Hepatic stellate cell (primary cell): ENCODE measurements around the gene PCYT2.

Experiments used
- DNase-seq: peaks from one replicate; pipeline ENCODE4 v3.0.0; 2011; ENCODE audit warnings: low spot score

The PCYT2 gene

DNA sequence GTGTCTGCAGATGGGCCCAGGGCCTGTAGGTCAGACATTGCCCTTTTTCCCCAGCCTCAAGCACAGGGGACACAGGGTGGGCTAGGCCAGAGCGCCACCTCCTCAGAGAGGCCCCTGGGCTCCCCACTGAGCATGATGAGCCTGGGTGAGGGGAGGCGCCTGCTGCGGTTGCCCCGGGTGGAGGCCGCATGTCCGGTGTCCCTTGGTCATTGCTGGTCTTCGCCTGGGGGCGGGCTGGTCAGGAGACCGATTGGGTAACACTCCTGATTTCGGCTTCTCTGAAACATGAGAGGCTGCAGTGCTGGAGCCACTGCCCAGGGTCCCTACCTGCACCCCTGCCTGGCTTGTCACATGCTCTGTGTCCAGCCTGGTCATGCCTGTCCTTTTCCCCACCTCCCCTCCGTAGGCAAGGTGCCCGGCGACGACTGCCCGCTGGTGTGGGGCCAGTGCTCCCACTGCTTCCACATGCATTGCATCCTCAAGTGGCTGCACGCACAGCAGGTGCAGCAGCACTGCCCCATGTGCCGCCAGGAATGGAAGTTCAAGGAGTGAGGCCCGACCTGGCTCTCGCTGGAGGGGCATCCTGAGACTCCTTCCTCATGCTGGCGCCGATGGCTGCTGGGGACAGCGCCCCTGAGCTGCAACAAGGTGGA is 11.6 kb downstream of the PCYT2 start:
- no peak for DNase-seq

DNA sequence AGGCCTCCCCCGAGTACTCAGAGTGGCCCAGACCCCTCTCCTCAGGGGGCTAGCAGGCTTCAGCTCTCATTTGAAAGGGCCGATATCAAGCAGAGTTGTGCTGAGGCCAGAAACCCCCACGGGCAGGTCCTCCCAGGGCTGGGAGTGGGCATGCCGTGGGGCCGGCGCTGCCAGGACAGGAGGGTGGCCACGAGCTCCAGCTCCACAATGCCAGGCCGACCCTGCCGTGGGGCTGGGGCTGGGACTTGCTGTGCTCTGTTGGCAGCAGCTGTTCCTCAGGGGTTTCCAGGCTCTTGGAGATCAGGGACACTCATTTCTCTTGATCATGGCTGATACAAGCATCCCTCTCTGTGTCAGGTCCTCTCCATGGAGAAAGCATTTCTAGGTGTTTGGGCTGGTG is 12.3 kb downstream of the PCYT2 start:
- DNase-seq, result no peak

DNA sequence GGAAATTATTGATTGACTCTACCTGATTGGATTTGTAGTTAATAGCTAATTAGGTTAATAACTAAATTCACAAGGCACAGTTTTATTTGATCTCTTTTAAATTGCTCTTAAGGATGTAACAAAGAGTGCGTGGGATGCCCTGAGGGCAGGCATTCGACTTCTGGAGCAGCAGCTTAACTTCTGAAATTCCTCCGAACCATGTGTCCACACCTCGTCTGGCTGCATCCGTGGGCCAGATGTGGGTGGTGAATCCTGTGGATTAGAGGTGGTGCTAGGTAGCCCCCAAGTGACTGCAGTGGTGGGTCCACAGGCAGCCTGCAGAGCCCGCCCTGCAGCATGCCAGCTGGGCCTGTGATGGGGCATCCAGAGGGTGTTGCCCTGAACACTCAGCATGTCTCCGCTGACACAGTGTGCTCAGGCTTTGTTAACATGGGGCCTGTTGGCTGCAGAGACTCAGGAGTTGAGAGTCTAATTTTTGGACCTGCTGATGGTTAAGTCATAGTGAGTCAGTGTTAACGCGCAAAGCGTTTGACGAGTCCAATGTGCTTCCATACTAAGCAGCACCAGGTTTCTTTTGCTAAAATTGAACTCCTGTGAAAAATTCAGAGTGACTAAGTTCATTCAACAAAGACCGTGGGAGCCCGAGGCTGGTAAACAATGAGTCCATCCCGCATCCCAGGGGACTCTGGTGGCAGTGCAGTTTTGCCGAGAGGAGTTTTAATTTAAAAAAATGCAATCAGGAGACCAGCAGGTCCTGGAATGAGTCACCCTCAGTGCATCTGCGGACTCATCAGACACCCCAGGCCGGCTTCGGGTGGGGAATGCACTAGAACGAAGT is 13.0 kb downstream of the PCYT2 start:
- DNase-seq, result peak; percentile 81

DNA sequence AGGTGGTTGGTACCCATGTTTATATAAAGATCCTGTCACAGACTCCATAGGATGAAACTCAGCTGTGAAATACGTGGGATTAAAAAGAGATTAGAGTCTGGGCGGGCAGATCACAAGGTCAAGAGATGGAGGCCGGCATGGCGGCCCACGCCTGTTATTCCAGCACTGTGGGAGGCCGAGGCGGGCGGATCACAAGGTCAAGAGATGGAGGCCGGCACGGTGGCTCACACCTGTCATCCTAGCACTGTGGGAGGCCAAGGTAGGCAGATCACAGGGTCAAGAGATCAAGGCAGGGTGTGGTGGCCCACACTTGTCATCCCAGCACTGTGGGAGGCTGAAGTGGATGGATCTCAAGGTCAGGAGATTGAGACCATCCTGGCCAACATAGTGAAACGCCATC is 15.8 kb downstream of the PCYT2 start:
- DNase-seq, result no peak

DNA sequence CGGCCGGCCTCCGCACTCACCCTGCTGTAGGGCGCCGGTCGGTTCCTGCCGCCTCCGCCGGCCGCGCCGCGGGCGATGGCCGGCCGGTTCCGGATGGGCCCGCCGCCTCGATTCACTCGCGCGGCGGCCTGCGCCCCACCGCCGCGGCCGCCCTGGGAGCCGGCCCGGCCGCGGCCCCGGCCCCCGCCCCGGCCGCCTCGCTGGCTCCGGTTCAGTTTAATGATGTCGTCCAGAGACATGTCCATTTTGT is 20.0 kb downstream of the PCYT2 start:
- no peak for DNase-seq

DNA sequence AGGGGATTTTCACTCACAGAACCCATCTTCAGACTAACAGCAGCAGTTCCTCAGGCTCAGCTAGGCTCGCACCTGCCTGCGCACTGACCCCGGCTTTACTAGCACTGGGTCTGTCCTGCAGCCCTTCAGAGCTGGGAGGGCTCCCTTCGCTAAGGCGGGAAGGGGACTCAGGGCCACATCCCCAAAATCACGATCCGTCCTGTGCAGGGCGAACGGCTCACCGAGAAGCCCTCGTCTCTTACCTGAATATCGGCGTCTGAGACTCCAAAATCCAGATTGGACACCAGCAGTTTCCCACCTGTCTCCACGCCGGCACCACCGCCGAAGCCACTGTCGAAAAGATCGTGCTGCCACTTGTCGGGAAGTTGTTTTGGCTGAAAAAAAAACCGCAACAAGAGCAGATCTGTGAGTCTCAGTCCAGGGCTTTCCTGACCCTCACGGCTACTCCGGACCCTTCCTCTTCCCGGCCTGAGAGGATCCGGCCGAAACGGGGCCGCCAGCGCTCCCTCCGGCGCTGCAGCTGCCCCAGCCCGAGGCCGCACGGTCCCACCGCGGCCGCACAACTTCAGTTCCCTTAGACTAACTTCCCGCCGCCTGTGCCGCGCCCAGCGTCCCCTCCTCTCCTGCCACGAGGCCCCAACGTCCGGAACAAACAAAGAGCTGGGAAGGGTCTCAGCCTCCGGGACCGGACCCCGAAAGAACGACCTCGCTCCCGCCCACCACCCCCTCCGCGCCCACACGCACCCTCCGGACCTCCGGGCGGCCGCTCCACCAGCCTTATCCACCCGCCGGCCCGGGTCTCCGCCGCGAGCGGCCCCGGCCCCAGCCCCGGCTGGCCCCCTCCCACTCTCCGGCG is 20.5 kb downstream of the PCYT2 start:
- no peak for DNase-seq

DNA sequence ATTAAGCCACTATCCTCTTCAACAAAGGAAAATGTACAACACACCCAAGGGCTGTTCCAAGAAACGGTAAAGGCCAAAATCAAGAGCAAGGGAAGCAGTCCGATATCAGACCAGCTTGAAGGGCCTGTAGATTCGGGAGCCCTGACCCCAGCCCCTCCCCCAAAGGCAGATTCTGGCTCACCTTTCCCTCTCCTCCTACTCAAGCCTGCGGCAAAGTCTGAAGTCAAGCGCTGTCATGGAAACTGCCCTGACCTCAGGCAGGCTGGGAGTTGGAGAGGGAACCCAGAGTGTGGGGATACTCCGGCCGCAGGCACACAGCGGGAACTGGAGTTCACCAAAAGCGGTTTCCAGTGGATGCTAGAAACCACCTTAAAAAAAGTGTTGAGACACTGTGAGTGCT is 21.6 kb downstream of the PCYT2 start:
- DNase-seq, result no peak

DNA sequence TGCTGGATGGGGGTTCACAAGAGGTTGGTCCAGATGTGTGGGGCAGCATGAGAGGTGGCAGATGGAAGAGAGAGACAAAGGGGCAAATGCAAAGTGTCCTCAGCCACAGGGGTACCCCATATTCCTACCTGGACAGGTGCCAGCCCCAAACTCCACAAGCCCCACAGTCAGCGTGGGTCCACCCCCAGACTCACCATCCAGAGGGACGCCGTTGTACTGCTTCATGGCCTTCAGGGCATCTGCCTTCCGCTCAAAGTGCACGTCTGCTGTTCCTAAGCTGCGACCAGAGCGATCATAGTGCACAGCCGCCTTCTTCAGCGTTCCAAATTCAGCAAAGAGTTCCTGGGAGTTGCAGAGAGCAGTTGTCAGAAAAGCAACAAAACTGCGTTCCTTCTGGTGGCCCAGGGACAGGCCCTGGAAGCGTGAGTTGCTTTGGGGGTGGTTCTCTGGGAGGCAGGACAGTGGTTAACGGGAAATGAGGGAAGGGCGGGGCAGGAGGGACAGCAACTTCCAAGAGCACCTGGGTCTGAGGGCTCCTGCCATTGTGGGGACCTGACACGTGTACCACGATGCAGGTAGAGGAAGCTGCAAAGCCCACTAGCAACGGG is 22.1 kb downstream of the PCYT2 start:
- DNase-seq, result no peak

DNA sequence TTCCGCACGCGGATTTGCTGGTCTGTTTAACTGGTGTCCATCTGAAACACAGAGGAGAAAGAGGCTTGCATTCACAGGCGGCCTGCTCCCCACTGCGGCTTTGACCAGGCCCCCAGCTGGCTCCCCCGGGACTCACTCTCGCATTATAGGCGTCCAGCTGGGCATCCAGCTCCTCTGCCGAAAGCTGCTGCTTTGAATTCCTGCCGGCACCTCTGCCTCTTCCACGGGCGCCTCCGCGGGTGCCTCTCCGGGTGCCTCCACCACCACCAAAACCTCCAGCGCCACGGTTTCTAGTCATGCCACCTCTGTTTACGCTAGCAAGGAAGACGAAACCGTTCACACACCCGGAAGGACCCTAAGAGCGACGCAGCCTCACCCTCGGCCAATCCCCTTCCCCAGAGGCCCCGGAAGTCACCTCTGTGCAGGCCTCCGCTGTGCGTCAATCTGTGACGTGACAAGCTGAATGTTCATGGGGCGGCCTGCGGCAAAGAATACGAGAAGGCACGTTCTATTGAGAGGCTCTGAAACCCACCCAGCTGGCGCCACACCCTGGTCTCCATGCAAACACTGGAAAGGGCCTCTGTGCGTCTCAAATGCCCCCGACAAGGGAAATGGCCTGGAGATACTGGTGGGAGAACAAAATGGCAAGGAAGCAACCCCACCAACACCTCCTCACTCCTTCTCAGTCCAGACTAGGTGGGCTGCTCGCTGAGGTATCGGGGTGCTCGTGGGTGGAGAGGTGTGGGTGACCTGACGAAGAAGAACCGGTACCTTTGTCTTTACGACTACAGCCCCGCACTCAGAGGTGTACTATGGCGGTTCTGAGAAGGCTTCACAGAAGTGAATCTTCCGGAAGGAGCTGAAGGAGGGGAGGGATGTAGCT is 22.9 kb downstream of the PCYT2 start:
- no peak for DNase-seq

DNA sequence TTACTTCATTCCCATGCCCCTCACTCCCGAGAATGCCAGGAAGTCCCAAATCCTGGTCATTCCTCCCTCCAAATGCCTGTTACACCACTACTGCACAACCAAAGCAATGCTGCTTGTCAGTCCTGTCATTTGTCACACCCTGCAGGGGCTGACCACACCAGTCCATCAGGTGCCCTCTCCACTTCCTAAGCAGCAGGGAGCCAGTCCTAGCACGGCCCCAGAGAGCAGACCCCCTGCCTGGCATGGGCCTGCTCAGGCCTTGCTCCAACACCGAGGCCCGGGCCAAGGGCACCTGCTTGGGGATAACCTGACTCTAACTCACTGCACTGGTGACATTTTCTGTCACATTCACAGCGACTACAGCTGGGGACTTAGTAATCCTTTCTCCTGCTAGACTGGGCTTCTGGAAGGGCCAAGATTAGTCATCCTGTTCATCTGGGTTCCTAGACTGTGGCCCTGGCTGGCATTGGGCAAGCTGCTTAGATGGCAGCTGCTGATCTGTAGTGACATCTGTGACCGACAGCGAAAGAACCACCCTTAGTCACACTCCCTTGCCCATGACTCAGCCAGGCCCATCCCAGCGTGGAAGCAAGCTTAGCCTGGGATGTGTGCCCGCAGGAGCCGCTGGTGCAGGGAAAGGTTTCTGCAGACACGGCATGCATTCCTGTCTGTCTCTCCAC is 25.2 kb downstream of the PCYT2 start:
- DNase-seq, result peak; percentile 63

DNA sequence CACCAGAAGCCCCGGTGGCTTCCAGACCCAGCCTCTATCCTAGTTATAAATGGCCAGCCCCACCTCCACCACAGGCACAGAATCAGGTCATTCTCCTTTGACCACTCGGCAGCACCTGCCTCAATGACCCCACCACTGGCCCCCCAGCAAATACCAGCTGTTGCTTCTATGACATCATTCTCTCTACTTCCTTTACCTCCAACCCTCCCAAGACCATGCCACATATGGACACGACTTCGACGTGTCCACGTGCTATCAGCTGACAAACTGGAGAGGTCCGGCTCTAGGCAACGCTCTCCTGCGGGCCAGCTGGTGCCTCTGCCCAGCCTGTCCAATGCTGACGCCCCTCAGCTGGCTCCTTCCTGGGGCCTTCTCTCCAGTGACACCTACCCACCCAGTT is 25.7 kb downstream of the PCYT2 start:
- no peak for DNase-seq

DNA sequence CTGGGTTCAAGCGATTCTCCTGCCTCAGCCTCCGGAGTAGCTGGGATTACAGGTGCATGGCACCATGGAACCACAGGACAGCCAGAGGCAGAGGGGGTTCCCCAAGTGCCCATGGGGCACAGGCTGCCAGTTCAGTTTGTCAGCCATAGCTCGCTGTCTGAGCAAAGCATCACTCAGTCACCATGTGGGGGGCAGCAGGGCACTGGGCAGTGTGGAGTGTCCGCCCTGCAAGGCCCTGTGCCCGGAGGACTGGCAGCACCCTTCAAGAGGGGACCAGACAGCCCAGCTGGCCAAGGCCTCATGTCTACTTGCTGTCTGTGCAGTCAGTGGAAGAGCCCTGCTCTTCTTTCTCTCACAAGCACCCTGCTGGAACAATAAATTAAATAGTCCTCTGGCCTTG is 26.2 kb downstream of the PCYT2 start:
- DNase-seq, result no peak

DNA sequence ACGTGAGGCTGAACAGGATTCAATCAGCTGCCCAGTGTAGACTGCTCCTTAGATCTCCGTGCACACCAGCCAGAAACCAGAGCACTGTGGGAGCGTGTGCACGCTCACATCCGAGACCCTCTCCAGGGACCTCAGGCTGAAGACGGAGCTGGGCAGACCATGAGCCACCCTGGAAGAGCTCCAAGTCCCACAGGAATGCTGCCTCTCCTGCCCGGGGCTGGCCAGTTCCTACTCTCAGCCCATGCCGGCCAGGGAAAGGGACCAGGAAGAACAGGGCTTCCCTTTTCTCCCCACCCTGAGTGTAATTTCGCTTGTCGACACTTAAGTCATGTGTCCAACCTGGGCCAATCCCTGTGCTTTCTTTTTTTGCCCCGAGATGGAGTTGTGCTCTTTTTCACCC is 26.7 kb downstream of the PCYT2 start:
- DNase-seq, result no peak

DNA sequence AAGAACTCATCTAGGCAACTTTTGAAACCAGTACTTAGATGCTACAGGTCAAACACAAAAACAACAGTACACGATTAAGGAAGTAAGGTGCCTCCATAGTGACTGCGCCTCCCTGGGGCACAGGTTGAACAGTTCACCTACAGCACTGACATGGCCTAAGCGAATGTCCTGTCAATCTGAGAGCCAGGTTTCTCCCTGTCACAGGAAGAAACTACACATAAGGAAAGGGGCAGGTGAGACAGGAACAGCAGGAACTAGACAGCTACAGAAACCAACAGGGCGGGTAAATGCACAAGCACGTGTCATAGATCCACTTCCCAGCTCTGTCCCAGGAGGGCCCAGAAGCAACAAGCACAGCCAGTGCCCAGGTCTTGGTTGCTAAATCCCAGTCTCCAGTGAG is 32.1 kb downstream of the PCYT2 start:
- no peak for DNase-seq

DNA sequence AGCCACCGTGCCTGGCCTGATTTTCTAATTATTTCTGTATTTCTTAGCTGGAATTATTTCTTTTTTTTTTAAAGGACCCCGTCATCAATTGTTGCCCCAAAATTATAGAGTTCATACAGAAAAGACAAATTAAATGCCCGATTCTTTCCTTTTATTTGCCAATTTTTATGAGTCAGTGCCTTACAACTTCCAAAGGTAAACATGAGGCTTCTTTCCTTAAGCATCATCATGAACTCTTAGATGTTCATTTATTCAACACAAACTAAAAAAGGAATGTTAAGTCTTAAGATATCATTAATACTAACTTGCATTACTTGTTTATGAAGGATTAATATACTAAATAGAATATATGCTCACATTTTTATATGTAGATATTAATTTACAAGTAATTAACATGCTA is 32.9 kb downstream of the PCYT2 start:
- DNase-seq, result no peak

DNA sequence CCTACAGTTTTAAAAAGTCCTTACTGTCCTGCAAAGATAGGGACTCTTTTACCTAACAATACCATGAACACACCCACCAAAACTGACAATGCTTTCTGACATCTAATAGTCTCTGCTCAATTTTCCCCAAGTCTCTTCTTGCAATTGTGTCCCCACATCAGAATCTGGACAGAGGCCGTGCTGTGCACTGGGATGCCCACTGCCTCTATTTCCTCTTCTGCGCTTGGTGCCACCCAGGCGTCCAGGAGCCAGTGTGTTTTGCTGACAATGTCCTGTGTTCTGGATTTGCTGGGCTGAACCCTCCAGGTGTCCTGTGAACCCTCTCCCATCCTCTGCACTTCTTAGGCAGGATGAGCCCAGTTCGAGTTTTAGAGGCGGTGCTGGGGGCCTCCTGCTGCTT is 33.6 kb downstream of the PCYT2 start:
- no peak for DNase-seq

DNA sequence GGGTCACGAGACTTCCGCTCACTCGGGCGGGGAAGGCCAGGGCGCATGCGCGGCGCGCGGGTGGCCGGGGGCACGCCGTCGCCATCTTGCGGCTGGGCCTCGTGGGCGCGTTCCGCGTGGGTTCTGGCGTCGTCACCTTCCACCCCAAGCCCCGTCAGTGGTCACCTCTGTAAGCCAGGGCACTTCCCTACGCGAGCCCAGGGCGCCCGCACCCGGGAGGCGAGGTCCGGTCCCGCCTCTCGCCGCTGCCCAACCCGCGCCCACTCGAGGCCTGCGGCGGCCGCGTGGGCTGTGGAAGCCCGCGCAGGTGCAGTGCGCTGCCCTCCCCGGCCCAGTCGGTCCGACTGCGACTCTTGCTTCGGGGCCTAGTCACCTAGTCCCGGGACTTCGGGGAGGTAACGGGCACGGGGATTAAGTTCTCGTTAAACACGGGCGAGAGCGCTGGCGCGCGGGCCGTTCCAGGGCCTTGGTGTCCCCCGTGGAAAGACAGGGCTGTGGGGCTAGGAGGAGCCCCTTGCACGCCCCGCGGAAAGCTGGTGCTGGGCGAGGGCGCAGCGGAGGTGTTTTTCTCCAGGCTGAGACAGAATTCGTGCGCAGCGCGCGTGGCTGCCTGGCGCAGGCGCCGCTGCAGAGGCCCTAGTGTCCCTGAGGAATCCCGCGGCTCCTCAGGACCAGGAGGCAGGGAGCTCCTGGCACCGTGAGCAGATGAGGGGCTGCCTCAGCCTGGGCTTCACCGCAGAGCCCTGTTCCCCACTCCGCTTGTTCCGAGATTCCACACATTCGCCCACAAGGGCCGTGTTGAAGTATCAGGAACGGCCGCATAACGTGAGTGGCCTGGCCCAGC is 39.6 kb downstream of the PCYT2 start:
- peak; percentile 98 for DNase-seq

DNA sequence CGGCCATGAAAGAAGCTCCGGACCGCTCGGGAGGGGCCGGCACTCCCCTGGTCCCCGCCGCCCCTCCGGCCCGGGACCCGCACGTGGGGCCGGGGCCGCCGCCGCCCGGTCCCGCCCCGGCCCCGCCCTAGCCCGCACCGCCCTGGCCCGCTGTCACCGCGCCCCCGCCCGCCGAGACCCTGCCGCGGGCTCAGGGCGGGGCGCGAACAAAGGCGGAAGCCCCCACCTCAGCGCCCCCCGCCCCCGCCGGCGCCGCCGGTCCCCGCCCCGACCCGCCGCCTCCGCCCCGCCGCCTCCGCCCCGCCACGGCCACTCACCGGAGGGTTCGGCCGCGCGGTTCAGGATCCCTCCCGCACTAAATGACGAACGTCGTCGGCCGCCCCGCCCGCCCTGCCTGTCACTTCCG is 40.2 kb downstream of the PCYT2 start, which contains the start of gene ARHGDIA:
TSS of gene ARHGDIA (minus strand) at position 357 of the 406 bp plus-strand sequence. CDS start 1,407 bp downstream, outside the sequence.
- no peak for DNase-seq

DNA sequence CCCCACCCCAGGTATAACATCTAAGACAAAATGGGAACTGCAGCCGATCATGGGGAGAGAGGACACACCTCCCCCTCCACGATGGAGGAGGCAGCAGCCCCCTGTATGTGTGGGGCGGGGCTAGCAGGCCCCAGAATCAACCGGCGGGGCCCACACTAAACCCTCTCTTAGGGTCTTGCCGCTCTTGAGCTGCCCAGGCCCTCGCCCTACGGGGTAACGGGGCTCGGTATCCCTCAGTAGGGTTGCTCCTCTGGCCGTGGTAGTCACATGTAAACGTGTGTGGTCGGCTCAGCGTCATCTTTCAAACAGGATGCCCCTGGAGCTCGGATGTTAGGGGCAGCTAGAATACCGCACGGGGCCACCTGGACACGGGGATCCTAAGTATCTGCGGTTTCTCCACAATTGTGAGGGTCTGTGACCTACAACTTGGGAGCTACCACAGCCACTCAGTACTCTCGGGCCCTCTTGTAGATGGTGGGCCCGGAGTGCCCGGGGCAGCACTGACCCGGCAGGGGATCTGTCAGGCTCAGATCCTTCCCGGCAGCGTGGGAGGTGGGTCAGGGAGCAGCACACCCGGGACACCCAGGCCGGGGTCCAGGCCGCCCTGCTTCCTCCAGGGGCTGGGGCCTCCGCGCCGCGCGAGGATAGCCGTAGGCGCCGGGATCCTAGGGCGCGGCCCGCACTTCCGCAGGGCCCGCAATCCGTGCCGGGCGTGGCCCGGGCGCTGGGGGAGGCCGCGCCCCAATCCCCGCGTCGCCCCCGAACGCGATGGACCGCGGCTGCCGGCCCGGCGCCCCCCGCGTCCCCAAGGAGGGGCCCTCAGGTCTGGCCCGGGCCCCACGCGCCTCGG is 40.8 kb downstream of the PCYT2 start:
- no peak for DNase-seq
